ENCODE results near the gene CMSS1.

DNA sequence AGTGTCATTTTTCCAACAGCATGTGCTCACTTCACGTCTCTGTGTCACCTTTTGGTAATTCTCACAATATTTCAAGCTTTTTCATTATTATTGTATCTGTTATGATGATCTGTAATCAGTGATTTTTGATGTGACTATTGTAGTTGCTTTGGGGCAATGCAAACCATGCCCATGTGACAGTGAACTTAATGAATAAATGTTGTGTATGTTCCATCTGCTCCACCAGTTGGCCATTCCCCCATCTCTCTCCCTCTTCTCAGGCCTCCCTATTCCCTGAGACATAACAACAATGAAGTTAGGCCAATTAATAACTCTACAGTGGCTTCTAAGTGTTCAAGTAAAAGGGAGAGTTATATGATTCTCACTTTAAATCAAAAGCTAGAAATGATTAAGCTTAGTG is 410.6 kb downstream of the CMSS1 start:
- TF ChIP-seq POLR2A (IDR thresholded peaks at IDR 0.05), result no peak
- TF ChIP-seq, protein P1, sequence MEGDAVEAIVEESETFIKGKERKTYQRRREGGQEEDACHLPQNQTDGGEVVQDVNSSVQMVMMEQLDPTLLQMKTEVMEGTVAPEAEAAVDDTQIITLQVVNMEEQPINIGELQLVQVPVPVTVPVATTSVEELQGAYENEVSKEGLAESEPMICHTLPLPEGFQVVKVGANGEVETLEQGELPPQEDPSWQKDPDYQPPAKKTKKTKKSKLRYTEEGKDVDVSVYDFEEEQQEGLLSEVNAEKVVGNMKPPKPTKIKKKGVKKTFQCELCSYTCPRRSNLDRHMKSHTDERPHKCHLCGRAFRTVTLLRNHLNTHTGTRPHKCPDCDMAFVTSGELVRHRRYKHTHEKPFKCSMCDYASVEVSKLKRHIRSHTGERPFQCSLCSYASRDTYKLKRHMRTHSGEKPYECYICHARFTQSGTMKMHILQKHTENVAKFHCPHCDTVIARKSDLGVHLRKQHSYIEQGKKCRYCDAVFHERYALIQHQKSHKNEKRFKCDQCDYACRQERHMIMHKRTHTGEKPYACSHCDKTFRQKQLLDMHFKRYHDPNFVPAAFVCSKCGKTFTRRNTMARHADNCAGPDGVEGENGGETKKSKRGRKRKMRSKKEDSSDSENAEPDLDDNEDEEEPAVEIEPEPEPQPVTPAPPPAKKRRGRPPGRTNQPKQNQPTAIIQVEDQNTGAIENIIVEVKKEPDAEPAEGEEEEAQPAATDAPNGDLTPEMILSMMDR (IDR thresholded peaks at IDR 0.05), result no peak

All from adrenal gland (tissue), 5 donors.